HG03139 (cell line): ENCODE data around the gene SLC16A11.
"Not testable (repeated sequence)": the region's sequence is repeated elsewhere in the genome, so short reads cannot be mapped to it uniquely, and the experiment has no call there.

Source experiments
- ATAC-seq: cut with Tn5 transposase; IDR thresholded peaks from one replicate; pipeline ENCODE4 v1.9.1; 2021; ENCODE audit not compliant: unreplicated experiment

SLC16A11 gene

GRCh38 chr17:7011415-7011814 lies 32.5 kb downstream of the SLC16A11 start:
- ATAC-seq: no peak

- ATAC-seq: no peak
Observed at GRCh38 chr17:7010523-7010922, 33.4 kb downstream of the SLC16A11 start.

GRCh38 chr17:7007143-7007542 lies 36.7 kb downstream of the SLC16A11 start:
- ATAC-seq: no peak

- no peak for ATAC-seq
Observed at GRCh38 chr17:7005716-7006115, 38.2 kb downstream of the SLC16A11 start.

GRCh38 chr17:7004398-7005253 lies 39.3 kb downstream of the SLC16A11 start:
- no peak for ATAC-seq

GRCh38 chr17:7003745-7004144 lies 40.1 kb downstream of the SLC16A11 start:
- ATAC-seq: no peak

GRCh38 chr17:7002288-7003047 lies 41.4 kb downstream of the SLC16A11 start:
- ATAC-seq: no peak

GRCh38 chr17:7001318-7001961 lies 42.5 kb downstream of the SLC16A11 start:
- no peak for ATAC-seq

DNA sequence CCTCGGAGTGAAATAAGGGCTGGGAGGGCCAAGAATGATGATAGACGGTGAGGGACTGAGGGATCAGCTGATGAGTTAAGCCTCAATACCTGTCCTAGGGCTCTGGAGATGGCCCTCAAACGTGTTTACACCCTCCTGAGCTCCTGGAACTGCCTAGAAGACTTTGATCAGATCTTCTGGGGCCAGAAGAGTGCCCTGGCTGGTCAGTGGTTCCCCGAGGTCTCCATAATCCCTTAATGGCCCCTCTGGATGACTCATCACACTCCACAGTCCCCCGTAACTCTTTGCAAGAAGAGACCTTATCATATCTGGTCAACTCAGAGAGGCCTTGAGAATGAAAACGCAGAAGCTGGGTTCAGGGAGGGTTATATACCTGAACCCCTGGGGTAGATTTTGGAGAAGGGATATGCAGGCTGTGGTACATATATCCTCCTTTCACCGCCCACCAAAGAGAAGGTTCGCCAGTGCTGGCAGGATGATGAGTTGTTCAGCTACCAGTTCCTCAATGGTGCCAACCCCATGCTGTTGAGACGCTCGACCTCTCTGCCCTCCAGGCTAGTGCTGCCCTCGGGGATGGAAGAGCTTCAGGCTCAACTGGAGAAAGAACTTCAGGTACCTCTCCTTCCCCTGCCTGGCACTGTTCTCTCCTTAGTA lies 44.9 kb downstream of the SLC16A11 start:
- ATAC-seq: no peak

- no peak for ATAC-seq
Observed at GRCh38 chr17:6997171-6997570, 46.7 kb downstream of the SLC16A11 start.

DNA sequence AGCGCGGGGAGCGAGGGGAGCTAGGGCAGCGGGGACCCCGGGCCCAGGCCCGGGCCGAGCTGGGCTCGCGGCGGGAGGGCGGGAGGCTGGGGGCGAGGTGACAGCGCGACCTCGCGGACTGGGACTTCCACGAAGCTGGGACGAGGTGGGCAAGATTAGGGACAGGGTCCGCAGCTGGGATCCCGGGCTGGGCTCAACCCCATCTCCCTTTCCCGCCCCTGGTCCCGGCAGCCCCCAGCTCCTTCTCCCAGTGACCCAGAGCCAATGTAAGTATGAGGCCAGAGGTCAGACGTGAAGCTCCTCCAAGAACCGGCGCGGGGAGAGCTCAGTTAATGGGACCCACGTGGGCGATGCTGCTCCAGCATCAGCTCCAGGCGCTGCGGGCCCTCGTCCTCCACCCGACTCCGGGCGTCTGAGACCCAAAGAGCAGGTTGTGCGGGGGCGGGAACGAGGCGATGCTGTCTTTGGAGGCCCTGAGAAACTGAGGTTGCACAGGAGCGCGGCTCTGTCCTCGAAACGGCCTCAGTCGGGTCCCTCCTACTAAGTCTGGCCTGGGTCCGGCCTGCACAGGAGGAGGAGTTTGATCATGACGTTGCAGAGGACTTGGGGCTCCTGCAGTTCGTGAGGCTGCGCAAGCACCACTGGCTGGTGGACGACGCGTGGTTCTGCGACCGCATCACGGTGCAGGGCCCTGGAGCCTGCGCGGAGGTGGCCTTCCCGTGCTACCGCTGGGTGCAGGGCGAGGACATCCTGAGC lies 47.5 kb downstream of the SLC16A11 start:
- ATAC-seq: no peak

DNA sequence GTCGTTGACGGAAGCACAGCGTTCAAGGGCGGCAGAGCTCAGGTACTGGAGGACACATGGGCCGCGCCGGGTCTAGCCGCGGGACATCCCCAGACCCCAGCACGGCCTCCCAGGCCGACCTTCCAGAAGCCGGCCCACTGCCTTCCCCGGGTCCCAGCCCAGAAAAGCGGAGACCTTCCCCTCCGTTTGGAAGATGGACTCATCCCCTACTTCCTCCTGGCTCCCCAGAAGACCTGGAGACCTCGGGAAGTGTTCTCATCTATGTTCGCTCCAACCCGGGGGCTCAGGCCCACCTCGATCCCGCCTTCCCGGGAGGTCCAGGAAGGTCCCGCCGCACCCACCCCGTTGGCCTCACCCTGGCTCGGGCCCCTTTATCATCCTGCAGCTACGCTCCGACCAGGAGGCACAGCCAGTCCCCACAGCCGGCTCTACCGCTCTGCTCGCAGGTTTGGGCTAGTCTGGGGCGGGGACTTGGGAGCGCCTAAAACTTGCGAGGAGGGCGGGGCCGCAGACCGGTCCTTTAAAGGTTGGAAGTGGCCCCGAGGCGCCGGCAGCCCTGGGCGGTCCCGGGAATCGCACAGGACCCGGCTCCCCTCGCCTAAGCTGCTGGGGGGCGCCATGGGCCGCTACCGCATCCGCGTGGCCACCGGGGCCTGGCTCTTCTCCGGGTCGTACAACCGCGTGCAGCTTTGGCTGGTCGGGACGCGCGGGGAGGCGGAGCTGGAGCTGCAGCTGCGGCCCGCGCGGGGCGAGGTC lies 48.2 kb downstream of the SLC16A11 start, which contains the start of gene ALOX12:
ALOX12 (plus strand) TSS at position 550 of the 756 bp plus-strand sequence; CDS start at position 619, 69 bp downstream.
- no peak for ATAC-seq

- no peak for ATAC-seq
Observed at GRCh38 chr17:6994666-6995256, 49.1 kb downstream of the SLC16A11 start.

- ATAC-seq: no peak
Observed at GRCh38 chr17:6994118-6994598, 49.7 kb downstream of the SLC16A11 start.

GRCh38 chr17:6993613-6994056 lies 50.3 kb downstream of the SLC16A11 start:
- not testable (repeated sequence) for ATAC-seq
